ENCODE measurements around the gene YPEL1. TPM values are rescaled to one million over a fixed set of nuclear protein-coding genes. Genes with fewer than 3 reads are reported as not detected.
"Not testable (repeated sequence)": the region's sequence is repeated elsewhere in the genome, so short reads cannot be mapped to it uniquely, and the experiment has no call there.

The YPEL1 gene
- total RNA-seq, 1 donor from 2014 or later = 2.4 TPM

DNA sequence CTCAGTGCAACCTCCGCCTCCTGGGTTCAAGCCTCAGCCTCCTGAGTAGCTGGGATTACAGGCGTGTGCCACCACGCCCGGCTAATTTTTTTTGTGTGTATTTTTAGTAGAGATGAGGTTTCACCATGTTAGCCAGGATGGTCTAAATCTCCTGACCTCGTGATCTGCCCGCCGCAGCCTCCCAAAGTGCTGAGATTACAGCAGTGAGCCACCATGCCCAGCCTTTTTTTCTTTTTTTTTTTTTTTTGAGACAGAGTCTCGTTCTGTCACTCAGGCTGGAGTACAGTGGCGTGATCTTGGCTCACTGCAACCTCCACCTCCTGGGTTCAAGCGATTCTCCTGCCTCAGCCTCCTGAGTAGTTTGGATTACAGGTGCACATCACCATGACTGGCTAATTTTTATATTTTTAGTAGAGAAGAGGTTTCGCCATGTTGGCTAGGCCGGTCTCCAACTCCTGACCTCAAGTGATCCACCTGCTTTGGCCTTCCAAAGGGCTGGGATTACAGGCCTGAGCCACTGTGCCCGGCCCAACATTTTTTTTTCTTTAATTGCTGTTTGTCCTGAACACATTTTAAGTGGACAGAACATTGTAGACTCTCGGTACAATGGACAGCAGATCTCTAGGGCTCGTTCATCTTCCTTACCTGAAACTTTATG, 14.3 kb downstream of the YPEL1 start:
- not testable (repeated sequence) for DNase-seq (ENCODE audit: low read depth in 2 of 2)

- DNase-seq (ENCODE audit: low read depth in 2 of 2) = not testable (repeated sequence)
Observed at GRCh38 chr22:21720191-21720859, 15.3 kb downstream of the YPEL1 start.

DNA sequence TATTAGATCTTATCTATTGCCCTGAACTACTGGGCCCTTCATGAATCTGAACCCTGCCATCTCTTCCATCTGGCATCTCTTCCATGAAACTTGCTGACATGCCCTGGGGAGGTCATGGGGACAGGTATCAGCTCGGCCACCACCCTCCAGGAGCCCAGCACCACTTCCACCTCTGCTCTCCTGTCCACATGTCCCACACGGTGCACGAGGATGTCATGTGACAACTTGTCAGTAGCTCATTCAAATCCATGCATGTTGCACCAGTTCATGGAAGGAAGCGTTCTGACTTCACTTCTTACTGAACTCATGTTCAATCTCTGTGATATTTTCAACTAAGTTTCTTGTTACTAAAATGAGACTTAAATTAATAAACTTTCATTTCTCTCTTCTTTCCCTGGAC, 16.6 kb downstream of the YPEL1 start:
- no peak for DNase-seq (ENCODE audit: low read depth in 2 of 2)

GRCh38 chr22:21718499-21718898, 17.1 kb downstream of the YPEL1 start:
- DNase-seq (ENCODE audit: low read depth in 2 of 2) = peak in 1 of 2 donors; percentile 15

DNA sequence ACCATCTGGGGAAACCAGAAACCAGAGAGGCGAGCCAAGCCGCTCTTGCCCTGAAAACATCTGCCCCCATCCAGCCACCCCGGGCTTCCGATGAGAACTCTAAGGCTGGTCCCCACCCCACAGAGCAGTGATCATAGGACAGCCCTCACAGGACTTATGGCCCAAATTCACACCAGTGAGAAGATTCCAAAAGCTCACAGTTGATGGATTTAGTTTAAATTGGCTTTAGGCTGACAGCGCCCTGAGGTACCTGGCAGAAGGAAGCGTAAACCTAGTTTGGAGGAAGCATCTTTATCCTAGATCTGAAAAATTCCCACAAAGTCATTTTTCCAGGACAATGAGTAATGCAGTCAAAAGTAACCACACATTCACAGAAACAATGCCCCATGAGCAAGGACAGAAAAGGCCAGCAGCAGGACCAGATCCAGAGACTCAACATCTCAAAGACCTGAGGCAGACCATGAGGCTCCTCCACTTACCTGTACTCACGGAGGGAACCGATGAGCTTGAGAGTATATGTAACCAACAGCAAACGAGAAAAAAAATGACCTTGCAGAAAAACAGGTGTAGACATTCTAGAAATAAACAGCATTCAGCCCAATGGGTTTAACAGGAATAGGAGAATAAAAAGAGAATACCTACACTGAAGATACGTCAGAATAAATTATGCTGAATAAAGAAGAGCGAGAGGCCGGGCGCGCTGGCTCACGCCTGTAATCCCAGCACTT, 19.0 kb downstream of the YPEL1 start:
- not testable (repeated sequence) for DNase-seq (ENCODE audit: low read depth in 2 of 2)

DNA sequence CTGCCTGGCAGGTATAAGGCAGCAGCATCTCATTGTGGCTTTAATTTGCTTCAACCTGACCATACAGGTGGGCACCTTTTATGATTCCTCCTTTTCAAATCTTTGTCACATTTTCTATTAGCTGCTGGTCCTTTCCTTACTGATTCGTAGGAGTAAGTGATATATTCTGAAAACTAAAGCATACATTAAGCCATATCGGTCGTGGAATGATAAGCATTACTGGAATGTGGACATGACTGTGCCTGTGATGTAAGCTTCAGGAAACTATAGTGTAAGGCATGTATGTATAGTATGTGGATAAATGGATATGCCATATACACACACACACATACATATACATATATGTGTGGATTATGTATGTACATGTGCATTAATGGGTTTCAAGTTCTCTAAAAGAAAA, 20.8 kb downstream of the YPEL1 start:
- DNase-seq (ENCODE audit: low read depth in 2 of 2) = no peak

DNA sequence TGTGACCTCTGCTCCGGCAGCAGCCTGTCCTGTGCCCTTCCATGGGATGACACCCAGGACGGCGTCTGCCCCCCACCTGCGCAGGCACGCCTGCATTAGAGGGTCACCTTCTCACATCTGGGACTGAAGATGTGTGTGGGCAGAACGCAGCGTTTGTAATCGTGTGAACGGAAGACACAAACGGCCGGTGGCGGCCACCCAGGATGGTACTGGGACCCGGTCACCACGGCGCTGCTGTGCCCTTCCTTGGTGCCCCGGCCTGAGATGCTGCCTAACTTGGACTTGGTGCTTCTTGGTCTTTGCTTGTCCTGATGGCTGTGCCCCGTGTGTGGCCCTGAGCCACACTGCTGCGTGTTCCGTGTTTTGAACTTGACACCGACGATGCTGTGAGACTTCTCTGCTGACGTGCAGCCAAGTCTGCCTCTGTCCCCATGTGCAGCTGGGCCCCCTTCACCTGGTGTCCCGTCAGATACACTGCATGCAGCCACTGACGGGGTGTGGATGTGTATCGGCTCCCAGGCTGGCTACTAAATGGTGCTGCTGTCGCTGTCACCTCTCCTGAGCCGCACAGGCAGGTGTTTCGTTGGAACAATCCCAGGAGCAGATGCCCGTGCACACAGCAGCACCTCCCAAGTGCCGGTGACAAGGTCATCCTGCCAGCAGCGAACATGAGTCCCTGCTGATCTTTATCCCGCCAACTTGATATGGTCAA, 21.4 kb downstream of the YPEL1 start:
- DNase-seq (ENCODE audit: low read depth in 2 of 2) = no peak

- DNase-seq (ENCODE audit: low read depth in 2 of 2) = no peak
Observed at GRCh38 chr22:21713428-21714058, 22.1 kb downstream of the YPEL1 start.

GRCh38 chr22:21712751-21713427, 22.7 kb downstream of the YPEL1 start:
- peak; percentile 79 to 84 for DNase-seq (ENCODE audit: low read depth in 2 of 2)

- no peak for DNase-seq (ENCODE audit: low read depth in 2 of 2)
Observed at GRCh38 chr22:21711851-21712250, 23.7 kb downstream of the YPEL1 start.

DNA sequence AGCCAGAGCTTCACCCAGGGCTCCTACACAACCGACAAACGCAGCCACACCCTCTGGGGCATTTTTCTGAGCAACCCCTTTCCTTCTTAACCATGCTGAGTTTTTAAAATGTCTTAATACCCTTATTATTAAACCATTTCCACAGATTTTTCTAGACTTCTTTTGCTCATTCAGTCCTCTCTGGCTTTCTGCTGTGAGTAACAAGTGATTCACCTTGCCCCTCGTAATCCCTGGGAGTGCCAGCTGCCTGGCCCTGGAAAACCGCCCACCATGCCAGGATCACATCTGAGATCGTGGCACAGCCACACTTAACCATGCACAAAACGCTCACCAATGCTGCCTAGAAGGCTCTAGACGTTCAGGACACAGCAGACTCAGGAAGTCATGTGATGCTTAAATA, 25.4 kb downstream of the YPEL1 start:
- DNase-seq (ENCODE audit: low read depth in 2 of 2) = no peak

GRCh38 chr22:21709688-21710087, 25.9 kb downstream of the YPEL1 start:
- no peak for DNase-seq (ENCODE audit: low read depth in 2 of 2)

DNA sequence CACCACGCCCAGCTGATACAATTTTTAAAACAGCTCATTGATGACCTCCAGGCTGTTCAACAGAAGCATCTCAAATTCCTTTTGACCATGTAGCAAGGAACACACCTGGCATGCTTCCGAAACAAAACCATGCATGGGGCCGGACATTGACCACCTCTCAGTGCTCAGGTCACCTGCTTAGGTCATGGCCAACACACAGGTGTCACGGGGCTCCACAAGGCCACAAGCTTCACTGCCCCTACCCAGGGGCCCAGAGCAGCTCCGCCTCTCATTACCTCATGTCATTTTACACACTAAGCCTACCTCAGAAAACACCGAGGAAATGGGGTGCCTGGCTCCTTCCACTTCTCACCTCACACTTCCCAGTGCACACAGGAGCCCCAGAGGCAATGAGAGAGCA, 26.6 kb downstream of the YPEL1 start:
- DNase-seq (ENCODE audit: low read depth in 2 of 2) = no peak

- DNase-seq (ENCODE audit: low read depth in 2 of 2) = no peak
Observed at GRCh38 chr22:21707677-21708076, 27.9 kb downstream of the YPEL1 start.

- no peak for DNase-seq (ENCODE audit: low read depth in 2 of 2)
Observed at GRCh38 chr22:21703684-21704316, 31.8 kb downstream of the YPEL1 start.

DNA sequence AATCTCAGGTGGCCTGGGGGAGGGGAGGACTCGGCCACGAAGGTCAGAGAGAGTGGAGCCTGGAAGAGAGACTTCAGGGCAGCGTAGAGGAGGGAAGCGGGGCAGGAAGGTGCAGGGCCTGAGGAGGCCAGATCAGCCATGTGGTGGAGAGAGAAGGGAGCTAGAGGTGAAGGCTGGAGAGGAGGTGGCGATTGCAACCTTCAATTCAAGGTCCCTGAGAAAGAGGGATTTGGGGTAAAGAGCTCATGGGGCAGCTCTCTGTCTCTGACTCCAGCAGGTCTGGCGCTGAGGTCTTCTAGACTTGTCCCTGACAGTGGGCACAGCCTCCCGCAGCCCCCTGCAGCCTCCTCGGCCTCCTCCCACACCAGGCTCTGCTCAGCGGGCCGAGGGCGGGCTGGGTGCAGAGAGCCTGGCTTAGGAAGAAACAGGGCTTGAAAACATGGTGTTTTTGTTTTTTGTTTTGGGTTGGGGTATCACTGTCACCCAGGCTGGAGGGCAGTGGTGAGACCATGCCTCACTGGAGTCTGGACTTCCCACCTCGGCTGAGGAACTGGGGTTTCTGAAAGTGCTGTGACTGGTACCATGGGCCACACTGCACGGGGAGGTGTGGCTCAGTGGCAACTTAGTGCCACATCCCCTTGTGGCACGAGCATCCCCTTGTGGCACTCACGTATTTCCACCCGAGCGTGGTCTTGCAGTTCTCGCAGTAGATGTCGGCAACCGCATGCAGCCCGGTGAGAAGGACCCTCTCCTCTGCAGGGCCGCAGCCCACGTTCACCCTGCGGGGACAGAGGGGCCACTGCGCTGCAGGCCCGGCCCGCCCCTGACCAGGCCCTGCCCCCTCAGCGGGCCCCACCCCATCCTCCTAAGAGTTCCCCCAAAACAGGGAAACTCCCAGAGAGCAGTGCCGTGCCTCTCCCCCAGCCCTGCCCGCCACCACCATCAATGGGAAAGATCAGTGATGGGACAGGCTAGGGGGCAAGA, 32.6 kb downstream of the YPEL1 start:
- DNase-seq (ENCODE audit: low read depth in 2 of 2) = no peak

GRCh38 chr22:21702094-21702493, 33.5 kb downstream of the YPEL1 start:
- no peak for DNase-seq (ENCODE audit: low read depth in 2 of 2)

DNA sequence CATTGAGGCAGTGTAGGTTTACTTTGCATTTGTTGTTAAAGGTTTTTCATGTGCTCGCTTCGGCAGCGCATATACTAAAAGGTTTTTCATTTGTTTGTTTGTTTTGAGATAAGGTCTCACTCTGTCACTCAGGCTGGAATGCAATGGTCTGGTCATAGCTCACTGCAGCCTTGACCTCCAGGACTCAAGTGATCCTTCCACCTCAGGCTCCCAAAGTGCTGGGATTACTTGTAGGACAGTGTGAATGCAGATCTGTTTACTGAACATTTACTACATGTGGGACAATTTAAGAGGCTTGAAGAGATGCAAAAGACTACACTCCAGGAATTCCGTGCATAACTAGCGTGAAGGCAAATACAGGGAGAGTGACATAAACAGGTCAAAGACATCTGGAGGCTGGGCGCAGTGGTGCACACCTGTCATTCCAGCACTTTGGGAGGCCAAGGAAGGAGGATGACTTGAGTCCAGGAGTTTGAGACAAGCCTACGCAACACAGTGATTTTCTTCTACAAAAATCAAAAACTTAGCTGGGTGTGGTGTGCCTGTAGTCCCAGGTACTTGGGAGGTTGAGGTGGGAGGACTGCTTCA, 34.1 kb downstream of the YPEL1 start:
- DNase-seq (ENCODE audit: low read depth in 2 of 2) = no peak

DNA sequence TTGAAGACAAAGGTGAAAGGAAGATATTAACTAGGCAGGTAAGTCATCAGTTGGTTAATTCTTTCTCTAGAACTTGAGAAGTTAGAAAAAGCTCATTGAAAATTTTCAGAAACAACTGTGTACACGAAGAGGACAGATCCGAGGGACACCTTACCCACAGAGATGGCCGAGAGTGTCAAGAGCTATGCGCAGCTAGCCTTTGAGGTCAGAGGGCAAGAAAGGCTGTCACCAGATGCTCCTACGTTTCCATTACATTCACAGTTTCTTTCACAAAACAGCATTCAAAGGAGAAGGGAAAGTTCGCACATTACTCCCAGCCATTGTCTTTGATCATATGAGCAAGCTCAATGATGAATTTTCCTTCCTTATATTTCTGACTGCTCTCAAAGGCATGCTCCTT, 34.8 kb downstream of the YPEL1 start:
- DNase-seq (ENCODE audit: low read depth in 2 of 2) = no peak
